H1 (cell line): Measurements from ENCODE around the gene NCOA1. TPM values are rescaled to one million over a fixed set of nuclear protein-coding genes. Genes with fewer than 3 reads are reported as not detected.

Experiments used
- CTCF ChIA-PET: fragments of 300-600 bp; sonication (Branson Sonifier 250); formaldehyde crosslinking; loops from one replicate; lab custom pipeline; 2021; ENCODE audit not compliant: partially characterized antibody; lab: Charles Lee
- POLR2A ChIA-PET: fragments of 300-600 bp; sonication (Branson Sonifier 250); formaldehyde crosslinking; loops from one replicate; lab custom pipeline; 2021; ENCODE audit warnings: inconsistent platforms; ENCODE audit not compliant: partially characterized antibody; lab: Charles Lee
- DNase-seq, 2 experiments: peaks; one replicate each; pipeline versions ENCODE4 v3.0.0 to v3.0.0-alpha.2; 2010 to 2022; ENCODE audit warnings: low spot score in 2 of 2, low read depth in 1 of 2, mixed read lengths in 1 of 2
- FAIRE-seq: peaks from 2 replicates; lab custom pipeline; 2011; peaks lifted over from hg19 to GRCh38; lab: Jason Lieb, UNC
- H2AFZ ChIP-seq: 2 replicates; pipeline ENCODE4 v1.8.1; 2012; ENCODE audit warnings: low read length, inconsistent platforms
- H2AK5ac ChIP-seq: 2 replicates; pipeline ENCODE4 v1.6.1; 2013; ENCODE audit warnings: low read depth, low read length
- H2BK120ac ChIP-seq: replicated peaks from 2 replicates; pipeline ENCODE3; 2013; ENCODE audit warnings: low read depth, low read length, inconsistent platforms
- H2BK12ac ChIP-seq: 2 replicates; pipeline ENCODE4 v1.6.1; 2013; ENCODE audit warnings: low read depth, low read length
- H2BK15ac ChIP-seq: 2 replicates; pipeline ENCODE4 v1.6.1; 2013; ENCODE audit warnings: low read length
- H2BK20ac ChIP-seq: 2 replicates; pipeline ENCODE4 v1.6.1; 2013; ENCODE audit warnings: low read length
- H2BK5ac ChIP-seq: 2 replicates; pipeline ENCODE4 v1.6.1; 2013; ENCODE audit warnings: low read depth, low read length
- H3K14ac ChIP-seq: 2 replicates; pipeline ENCODE4 v1.6.1; 2013; ENCODE audit warnings: inconsistent platforms; ENCODE audit not compliant: insufficient read length
- H3K18ac ChIP-seq: 2 replicates; pipeline ENCODE4 v1.6.1; 2013; ENCODE audit warnings: low read length; ENCODE audit errors: extremely low read depth
- H3K23ac ChIP-seq: 2 replicates; pipeline ENCODE4 v1.6.1; 2013; ENCODE audit warnings: inconsistent platforms; ENCODE audit not compliant: insufficient read length
- H3K23me2 ChIP-seq: 2 replicates; pipeline ENCODE4 v1.6.1; 2013; ENCODE audit warnings: low read depth, low read length
- H3K27ac ChIP-seq: 2 replicates; pipeline ENCODE4 v1.6.1; 2011; ENCODE audit warnings: low read depth, low read length, inconsistent platforms
- H3K27me3 ChIP-seq, 4 experiments: replicated peaks in 1 of 4; 1 replicate in 1 of 4; 2 replicates in 3 of 4; pipeline versions ENCODE4 v1.6.1 to v1.8.1; 2011 to 2013; ENCODE audit warnings: low read length in 3 of 4, mild to moderate bottlenecking in 3 of 4, inconsistent platforms in 2 of 4, mixed read lengths in 2 of 4, moderate library complexity in 1 of 4; ENCODE audit not compliant: control insufficient read depth in 3 of 4, insufficient read depth in 3 of 4; ENCODE audit errors: extremely low read depth in 1 of 4
- H3K36me3 ChIP-seq, 4 experiments: 2 replicates each; pipeline versions ENCODE4 v1.6.1 to v1.8.1; 2011 to 2013; ENCODE audit warnings: mild to moderate bottlenecking in 4 of 4, low read length in 3 of 4, moderate library complexity in 2 of 4, control low read depth in 1 of 4, inconsistent platforms in 1 of 4; ENCODE audit not compliant: insufficient read depth in 4 of 4, control insufficient read depth in 2 of 4
- H3K4ac ChIP-seq: replicated peaks from 2 replicates; pipeline ENCODE3; 2013; ENCODE audit warnings: low read length, low read depth, mixed read lengths, inconsistent platforms; ENCODE audit not compliant: insufficient read length
- H3K4me1 ChIP-seq, 4 experiments: replicated peaks in 1 of 4; 1 replicate in 1 of 4; 2 replicates in 3 of 4; pipeline versions ENCODE4 v1.6.1 to v1.8.1; 2011 to 2013; ENCODE audit warnings: low read length in 3 of 4, inconsistent platforms in 2 of 4, mixed read lengths in 1 of 4; ENCODE audit not compliant: insufficient read depth in 4 of 4, control insufficient read depth in 3 of 4
- H3K4me2 ChIP-seq, 2 experiments: 2 replicates each; pipeline versions ENCODE4 v1.6.1 to v1.8.1; 2011 to 2013; ENCODE audit warnings: low read depth in 2 of 2, low read length in 2 of 2, control low read depth in 1 of 2, inconsistent platforms in 1 of 2, mild to moderate bottlenecking in 1 of 2; ENCODE audit not compliant: insufficient read depth in 1 of 2
- H3K4me3 ChIP-seq, 4 experiments: fragments of 200-600, 300-600 bp in 1 of 4; sonication (generic), shearing (Covaris generic), sonication (Bioruptor Twin) in 1 of 4; 2 replicates each; pipeline versions ENCODE4 v1.5.1 to v1.8.1; 2011 to 2016; ENCODE audit warnings: low read length in 4 of 4, low read depth in 3 of 4, control low read depth in 2 of 4, inconsistent platforms in 2 of 4, mild to moderate bottlenecking in 2 of 4, mixed read lengths in 1 of 4, moderate library complexity in 1 of 4; ENCODE audit not compliant: insufficient read depth in 2 of 4; ENCODE audit errors: extremely low read depth in 1 of 4
- H3K56ac ChIP-seq: replicated peaks from 2 replicates; pipeline ENCODE3; 2013; ENCODE audit warnings: low read depth, mild to moderate bottlenecking, mixed read lengths, low read length, inconsistent platforms; ENCODE audit not compliant: insufficient read length
- H3K79me1 ChIP-seq: 2 replicates; pipeline ENCODE4 v1.6.1; 2013; ENCODE audit warnings: low read depth, low read length, control low read depth
- H3K79me2 ChIP-seq, 2 experiments: 2 replicates each; pipeline versions ENCODE4 v1.6.1 to v1.8.1; 2012 to 2013; ENCODE audit warnings: low read length in 2 of 2, mild to moderate bottlenecking in 2 of 2, inconsistent platforms in 1 of 2; ENCODE audit not compliant: insufficient read depth in 2 of 2, control insufficient read depth in 1 of 2
- H3K9ac ChIP-seq, 4 experiments: replicated peaks in 1 of 4; 1 replicate in 1 of 4; 2 replicates in 3 of 4; pipeline versions ENCODE4 v1.6.1 to v1.8.1; 2011 to 2013; ENCODE audit warnings: low read depth in 3 of 4, low read length in 3 of 4, control low read depth in 2 of 4, mild to moderate bottlenecking in 2 of 4, moderate library complexity in 2 of 4, inconsistent platforms in 1 of 4; ENCODE audit errors: extremely low read depth in 1 of 4
- H3K9me3 ChIP-seq, 2 experiments: 2 replicates each; pipeline versions ENCODE4 v1.6.1 to v1.8.1; 2012 to 2013; ENCODE audit warnings: mild to moderate bottlenecking in 2 of 2, moderate library complexity in 2 of 2, control low read depth in 1 of 2, inconsistent platforms in 1 of 2, low read depth in 1 of 2, low read length in 1 of 2, mixed read lengths in 1 of 2; ENCODE audit not compliant: insufficient read depth in 2 of 2
- H4K20me1 ChIP-seq, 2 experiments: replicated peaks in 1 of 2; 2 replicates each; pipeline versions ENCODE3 to v1.8.1; 2011 to 2013; ENCODE audit warnings: inconsistent platforms in 2 of 2, low read length in 2 of 2, mild to moderate bottlenecking in 1 of 2; ENCODE audit not compliant: insufficient read depth in 2 of 2, control insufficient read depth in 1 of 2
- H4K5ac ChIP-seq: 2 replicates; pipeline ENCODE4 v1.6.1; 2013; ENCODE audit warnings: low read length, low read depth, mixed read lengths, inconsistent platforms; ENCODE audit not compliant: insufficient read length
- H4K8ac ChIP-seq: 2 replicates; pipeline ENCODE4 v1.8.0; 2013; ENCODE audit warnings: mild to moderate bottlenecking, moderate library complexity, low read length, inconsistent platforms; ENCODE audit not compliant: insufficient read depth; ENCODE audit errors: extremely low read depth
- H4K91ac ChIP-seq: replicated peaks from 2 replicates; pipeline ENCODE3; 2013; ENCODE audit warnings: low read length, mixed read lengths, inconsistent platforms; ENCODE audit not compliant: insufficient read length
- FOSL1 ChIP-seq: IDR thresholded peaks from 2 replicates; pipeline ENCODE4 v1.6.1; 2011; ENCODE audit warnings: mild to moderate bottlenecking, low read depth, low read length, moderate library complexity; ENCODE audit not compliant: insufficient read depth
- WGBS, 2 experiments: shearing (Covaris generic) in 1 of 2; methylation state at CpG; one replicate each; pipeline versions ENCODE4 v1.1.6 to v1.1.7; 2013 to 2015; ENCODE audit warnings: low lambda C conversion rate in 2 of 2, mixed read lengths in 2 of 2, inconsistent platforms in 1 of 2, low coverage in 1 of 2, missing lambda C conversion rate in 1 of 2; ENCODE audit not compliant: insufficient replicate concordance in 2 of 2, insufficient coverage in 1 of 2, insufficient read length in 1 of 2; ENCODE audit errors: extremely low coverage in 1 of 2, missing lambda C conversion rate in 1 of 2; 5-methylcytosine and 5-hydroxymethylcytosine counted together
- polyA plus RNA-seq, 7 experiments: library from polyadenylated mRNA; depleted of rRNA in 3 of 7; stranded (reverse) in 5 of 7; unstranded in 2 of 7; fragments of >200 nt in 5 of 7; fragments of 200-250 nt in 2 of 7; gene quantifications; 1 replicate in 5 of 7; 2 replicates in 1 of 7; 4 replicates in 1 of 7; pipeline versions ENCODE4 v1.2.1 to v1.2.3, GENCODE V29; 2011 to 2013; ENCODE audit warnings: missing spikeins in 2 of 7, mixed read lengths in 2 of 7
- total RNA-seq: library from RNA; stranded (reverse); fragmentation: NEBNext Ultra II Directional; extraction: Animal tissue kit (Norgen Biotek cat#: 25700); gene quantifications from 2 replicates; pipeline ENCODE4 v1.2.1, GENCODE V29; 2021
- TF ChIP-seq, protein P1 (sequence below): IDR thresholded peaks from 2 replicates; pipeline ENCODE4 v1.6.1; 2012; ENCODE audit warnings: inconsistent platforms
- TF ChIP-seq, protein P2 (sequence below): IDR thresholded peaks from 2 replicates; pipeline ENCODE4 v1.6.1; 2012; ENCODE audit warnings: inconsistent platforms

The NCOA1 gene
- total and polyA plus RNA-seq, 2 of the 8 experiments (the other 6 are each of a cell fraction or from before 2014, with no cell fraction given): 12.8 to 17.9 TPM

DNA sequence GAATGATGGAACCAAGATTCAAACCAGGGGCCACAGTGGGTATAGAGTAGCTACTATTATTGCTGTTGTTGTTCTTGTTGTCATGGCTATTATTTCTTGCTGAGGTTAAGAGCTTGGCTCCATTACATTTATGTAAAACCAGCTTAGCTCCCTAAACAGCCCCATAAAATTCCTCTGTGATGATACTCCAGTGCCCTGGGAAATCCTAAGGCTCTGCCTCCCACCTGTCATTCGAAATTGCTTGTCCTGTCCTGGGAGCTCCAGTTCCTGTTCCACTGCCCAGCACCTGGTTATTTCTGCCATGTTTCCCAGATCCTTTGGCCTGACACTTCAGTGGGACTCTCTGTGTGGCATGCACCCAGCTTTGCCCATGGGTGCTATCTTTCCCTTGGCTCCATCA is 27.8 kb upstream of the NCOA1 start:
- Histone ChIP-seq H3K27ac (no peak overlapping the region), H3K56ac (no peak overlapping the region), H2AK5ac (no peak overlapping the region), H3K4me1 (peaks cover 0 to 5% (median 1%) of the 10 kb centered on the region in 4 experiments; a peak in 2 of 7 replicates), H3K9me3 (no peaks in the 10 kb centered on the region), H3K9ac (no peak overlapping the region), H3K18ac (no peak overlapping the region), H3K23ac (no peak overlapping the region), H3K23me2 (no peaks in the 10 kb centered on the region), H2BK15ac (no peak overlapping the region), H3K79me1 (no peaks in the 10 kb centered on the region), H2BK120ac (no peak overlapping the region), H3K4me3 (no peak overlapping the region), H2BK12ac (no peak overlapping the region), H2AFZ (no peak overlapping the region), H4K91ac (no peak overlapping the region), H3K27me3 (no peaks in the 10 kb centered on the region), H3K4ac (no peak overlapping the region), H4K5ac (no peak overlapping the region), H3K36me3 (no peaks in the 10 kb centered on the region), H4K8ac (peak overlapping the region; percentile 65; the same call in 1 of the 2 replicates), H3K79me2 (no peaks in the 10 kb centered on the region), H2BK5ac (no peak overlapping the region), H3K4me2 (no peak overlapping the region), H2BK20ac (no peak overlapping the region), H4K20me1 (no peaks in the 10 kb centered on the region), H3K14ac (no peak overlapping the region)
- WGBS, 2 experiments: 76% methylated on average over 1 of the region's 1 CpG; no CpG with 5 or more reads in 1 of the 2 experiments
- TF ChIP-seq FOSL1: no peak
- TF ChIP-seq, protein P1, sequence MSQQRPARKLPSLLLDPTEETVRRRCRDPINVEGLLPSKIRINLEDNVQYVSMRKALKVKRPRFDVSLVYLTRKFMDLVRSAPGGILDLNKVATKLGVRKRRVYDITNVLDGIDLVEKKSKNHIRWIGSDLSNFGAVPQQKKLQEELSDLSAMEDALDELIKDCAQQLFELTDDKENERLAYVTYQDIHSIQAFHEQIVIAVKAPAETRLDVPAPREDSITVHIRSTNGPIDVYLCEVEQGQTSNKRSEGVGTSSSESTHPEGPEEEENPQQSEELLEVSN: no peak
- TF ChIP-seq, protein P2, sequence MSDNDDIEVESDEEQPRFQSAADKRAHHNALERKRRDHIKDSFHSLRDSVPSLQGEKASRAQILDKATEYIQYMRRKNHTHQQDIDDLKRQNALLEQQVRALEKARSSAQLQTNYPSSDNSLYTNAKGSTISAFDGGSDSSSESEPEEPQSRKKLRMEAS: no peak
- FAIRE-seq (no peak), DNase-seq (no peak)
- POLR2A ChIA-PET: interaction anchor here (0.8 kb wide), 1 partner anchor 29 kb away, joined by 3 read pairs; no protein-coding TSS in a partner anchor
- CTCF ChIA-PET: interaction anchor here (0.6 to 1.1 kb wide), 3 partner anchors 53 to 1380 kb away, joined by 3 read pairs; no protein-coding TSS in a partner anchor
